GM21576 (cell line): ENCODE data around the gene WFIKKN1.

Source experiments
- ATAC-seq: cut with Tn5 transposase; IDR thresholded peaks from one replicate; pipeline ENCODE4 v1.9.1; 2021; ENCODE audit warnings: mild to moderate bottlenecking, moderate library complexity; ENCODE audit not compliant: unreplicated experiment

The WFIKKN1 gene

DNA sequence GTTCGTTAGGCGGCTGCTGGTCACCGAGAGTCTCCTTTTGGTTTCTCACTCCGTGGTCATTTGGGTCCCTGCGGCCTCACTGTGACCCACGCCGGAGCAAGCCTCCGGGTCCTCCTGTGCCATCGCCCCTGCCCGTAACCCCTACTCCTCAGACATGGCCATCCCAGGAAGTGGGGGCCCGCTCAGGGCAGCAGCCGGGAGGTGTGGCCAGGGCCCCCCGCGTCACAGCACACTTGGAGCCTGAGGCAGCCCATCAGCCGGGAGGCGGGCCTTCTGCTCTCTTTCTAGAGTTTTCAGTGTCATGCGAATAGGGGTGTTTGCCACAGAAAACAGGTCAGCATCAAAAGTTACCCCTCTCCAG, 7.9 kb upstream of the WFIKKN1 start:
- no peak for ATAC-seq

DNA sequence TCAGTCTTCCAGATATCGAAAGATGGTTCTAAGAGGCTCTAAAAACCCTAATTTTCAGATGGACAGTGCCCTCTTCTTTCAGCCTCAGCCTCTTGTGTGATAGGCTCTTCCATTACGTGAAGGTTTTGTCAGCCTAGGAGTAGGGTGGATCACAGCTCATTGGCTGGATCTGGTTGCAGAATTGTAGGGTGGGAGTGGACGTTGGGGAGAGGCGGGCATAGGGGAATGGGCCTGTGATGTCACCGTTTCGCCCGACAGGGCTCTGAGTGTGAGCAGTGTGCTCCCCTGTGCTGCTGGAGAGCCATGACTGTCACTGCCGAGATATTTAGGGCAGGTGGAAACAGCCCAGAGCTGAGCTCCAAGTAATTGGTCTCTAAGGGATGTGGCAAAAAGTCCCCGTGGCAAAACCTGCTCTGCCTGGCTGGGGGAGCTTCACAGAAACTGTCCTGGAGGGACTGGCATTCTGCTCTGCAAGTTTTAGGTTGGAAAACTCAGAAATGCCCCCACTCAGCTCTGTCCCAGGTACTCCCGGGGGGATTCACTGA, 6.2 kb upstream of the WFIKKN1 start:
- ATAC-seq = no peak

DNA sequence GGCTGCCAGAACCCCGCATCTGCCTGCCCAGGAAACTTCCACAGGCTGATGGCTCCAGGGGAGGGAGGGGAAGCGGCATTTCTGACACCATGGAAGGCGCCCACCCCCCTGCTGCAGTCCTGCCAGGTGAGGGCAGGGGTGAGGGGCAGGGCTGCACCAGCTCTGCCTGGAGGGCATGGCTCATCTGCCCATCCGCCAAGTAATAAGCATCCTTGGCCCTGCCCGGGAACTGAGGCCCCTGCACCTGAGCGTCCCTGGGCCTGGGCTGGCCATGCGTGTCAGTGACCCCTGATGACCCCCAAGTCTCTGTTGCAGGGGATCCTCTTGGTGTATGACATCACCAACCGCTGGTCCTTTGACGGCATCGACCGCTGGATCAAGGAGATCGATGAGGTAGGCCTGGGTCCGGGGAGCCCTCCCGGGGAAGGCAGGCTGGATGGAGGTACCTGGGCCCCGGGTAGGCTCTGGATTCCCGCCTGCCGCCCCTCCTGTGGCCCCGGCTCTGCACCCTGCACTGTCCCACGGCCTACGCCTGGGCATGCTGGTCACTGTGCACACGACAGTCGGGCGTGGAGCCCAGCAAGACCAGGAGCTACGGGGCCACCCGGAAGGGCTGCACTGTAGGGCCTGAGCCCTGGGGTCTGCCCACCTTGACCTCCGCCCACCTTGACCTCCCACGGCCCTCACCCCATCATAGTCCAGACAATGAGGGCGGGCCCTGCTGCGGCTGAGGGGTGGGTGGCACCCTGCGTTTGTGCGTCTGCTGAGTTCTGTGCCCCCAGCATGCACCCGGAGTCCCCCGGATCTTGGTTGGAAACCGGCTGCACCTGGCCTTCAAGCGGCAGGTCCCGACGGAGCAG, 5.4 kb upstream of the WFIKKN1 start:
- ATAC-seq = no peak

DNA sequence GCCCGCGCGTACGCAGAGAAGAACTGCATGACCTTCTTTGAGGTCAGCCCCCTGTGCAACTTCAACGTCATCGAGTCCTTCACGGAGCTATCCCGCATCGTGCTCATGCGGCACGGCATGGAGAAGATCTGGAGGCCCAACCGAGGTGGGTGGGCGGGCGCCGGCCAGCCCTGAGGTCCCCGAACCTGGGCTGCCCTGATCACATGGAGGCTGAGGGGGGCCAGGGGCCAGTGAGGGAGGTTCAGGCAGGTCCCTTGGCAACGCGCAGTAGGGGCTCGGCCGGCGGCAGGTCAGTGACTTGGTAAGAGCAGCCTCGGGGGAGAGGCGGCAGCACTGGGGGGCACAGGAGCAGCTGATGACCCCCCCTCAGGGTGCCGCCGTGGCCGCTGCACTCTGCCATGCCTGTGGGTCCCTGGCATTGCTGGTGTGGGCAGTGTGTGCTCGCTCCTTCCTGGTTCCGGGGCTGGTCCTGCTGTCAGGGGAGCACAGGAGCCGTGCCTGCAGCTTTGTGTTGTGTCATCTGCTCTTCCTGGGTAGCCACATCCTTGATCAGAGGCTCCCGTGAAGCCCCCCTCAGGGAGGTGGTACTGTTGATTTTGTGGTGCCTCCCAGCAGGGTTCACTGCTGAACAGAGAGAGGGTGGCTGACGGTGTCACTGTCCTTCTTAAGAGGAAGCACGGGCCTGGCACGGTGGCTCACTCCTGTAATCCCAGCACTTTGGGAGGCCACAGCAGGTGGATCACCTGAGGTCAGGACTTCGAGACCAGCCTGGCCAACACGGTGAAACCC, 4.6 kb upstream of the WFIKKN1 start:
- ATAC-seq = no peak

DNA sequence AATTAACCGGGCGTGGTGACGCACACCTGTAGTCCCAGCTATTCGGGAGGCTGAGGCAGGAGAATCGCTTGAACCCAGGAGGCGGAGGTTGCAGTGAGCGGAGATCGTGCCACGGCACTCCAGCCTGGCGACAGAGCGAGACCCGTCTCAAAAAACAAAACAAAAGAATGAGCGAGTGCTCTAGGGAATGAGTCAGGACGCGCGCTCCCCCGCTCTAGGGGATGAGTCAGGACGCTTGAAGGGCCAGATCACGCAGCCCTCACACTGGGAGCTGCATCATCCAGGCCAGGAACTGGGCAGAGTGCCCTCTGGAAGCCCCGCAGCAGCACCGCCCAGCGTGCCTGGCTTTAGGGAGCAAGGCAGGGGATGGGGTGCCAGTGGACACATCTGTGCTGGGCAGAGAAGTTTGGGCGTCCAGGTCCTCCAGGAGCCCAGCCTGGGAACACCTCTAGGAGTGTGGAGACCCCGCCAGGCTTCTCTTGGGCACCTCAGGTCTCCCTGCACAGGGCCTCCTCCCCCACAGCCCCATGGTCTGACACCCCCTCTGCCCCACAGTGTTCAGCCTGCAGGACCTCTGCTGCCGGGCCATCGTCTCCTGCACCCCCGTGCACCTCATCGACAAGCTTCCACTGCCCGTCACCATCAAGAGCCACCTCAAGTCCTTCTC, 3.9 kb upstream of the WFIKKN1 start:
- ATAC-seq = no peak

DNA sequence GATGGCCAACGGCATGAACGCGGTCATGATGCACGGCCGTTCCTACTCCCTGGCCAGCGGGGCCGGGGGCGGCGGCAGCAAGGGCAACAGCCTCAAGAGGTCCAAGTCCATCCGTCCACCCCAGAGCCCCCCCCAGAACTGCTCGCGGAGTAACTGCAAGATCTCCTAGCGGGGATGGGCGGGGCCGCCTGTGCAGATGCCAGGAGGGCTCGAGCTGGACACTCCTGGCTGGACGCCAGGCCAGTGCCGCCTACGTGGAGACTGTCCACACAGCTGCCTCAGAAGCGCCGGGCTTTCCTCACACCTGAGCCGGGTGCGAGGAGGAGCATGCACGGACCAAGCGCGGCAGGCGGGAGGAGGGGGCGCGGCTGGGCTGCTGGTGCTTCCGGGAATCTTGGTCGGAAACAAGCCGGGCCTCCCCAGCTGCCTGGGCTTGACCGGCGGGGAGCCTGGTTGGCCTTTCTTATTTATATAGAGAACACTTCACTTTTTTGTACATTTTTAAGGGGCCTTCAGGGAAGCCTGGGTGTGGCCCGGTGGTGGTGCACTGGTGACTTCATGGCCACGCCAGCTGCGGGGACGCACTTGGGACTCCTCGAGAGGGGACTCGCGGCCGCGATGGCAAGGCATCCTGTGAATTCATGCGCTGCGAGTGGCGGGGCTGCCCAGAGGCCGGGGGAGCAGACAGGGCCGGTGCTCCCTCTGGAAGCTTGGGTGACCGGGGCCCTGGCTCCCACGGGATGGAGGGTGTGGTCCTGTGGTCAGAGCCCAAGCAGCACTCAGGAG, 3.1 kb upstream of the WFIKKN1 start:
- no peak for ATAC-seq

DNA sequence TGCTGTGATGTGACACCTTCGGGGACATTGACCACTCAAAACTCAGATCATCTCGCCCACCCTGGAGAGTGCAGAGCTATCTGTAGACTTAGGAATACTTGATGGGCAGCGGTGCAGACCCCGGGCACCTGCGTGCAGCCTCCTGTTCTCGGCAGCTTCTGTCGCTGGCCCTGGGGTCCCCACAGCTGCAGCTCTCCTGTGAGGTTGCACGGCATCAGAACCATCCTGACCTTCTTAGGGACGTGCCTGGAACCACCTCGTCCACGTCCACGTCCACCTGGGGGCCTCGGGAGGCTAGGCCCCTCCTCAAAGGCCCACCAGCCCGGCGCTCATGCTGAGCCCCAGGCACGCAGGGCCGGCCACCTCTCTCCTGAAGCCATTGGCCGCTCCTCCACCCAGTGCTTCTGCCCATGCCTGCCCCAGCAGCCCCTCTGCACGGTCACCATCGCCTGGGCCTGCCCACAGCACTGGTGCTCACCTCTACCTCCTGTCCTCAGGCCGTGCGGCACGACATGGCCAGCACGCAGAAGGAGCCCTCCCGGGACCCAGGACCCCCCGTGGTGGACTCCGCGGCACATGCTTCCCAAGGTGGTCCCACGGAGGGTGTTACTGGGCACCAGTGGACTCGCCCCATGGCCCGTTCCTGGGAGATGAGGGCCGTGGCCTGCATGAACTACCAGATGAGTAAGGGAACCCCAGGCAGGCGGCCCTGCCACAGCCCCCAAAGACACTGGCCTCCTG, 2.3 kb upstream of the WFIKKN1 start:
- no peak for ATAC-seq

DNA sequence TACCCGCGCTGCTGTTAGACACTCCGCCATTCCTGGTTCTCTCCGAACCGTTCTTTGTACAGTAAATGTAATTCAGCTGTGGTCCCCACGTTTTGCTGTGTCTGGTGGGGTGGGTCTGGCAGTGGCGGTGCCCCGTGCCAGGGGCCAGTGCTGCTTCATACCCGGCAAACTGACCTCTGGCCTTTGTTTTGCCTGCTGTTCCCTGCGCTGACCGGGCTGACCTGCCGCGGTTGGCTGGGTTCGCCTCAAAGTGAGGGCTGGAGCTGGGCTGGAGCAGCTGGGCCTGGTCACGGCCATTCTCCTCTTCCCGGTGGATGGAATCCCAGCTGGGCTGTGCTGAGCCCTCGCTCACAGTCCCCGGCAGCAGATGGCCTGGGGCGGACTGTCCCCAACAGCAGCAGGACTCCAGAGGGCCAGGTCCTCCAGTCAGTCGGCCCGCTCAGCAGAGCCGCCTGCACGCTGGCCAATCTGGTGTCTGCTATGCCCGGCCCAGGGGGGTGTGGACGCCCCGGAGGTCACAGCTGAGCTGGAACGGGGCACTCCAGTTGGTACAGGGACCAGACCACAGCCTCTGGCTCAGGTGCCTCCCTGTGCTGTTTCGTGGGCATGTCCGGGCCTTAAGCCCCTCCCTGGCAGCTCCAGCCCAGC, 1.5 kb upstream of the WFIKKN1 start:
- no peak for ATAC-seq

DNA sequence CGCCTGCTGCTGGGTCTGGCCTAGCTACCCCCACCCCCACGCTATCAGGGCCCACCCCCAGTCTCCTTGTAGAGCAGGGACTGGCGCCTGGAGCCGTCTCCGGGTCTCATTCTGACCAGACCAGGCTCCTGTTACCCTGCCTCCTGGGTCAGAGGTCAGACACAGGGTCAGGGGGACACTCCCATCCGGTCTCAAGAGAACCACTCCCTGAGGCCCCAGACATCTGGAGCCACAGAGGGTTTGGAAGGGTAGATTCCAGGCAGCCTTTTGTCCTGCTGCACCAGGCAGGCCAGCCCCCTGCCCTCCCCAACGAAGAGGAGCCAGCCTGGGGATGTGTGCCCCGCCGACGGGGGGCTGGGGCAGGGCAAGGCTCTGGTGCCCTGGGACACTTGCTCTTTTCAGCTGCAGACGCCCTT, 944 bp upstream of the WFIKKN1 start:
- ATAC-seq = no peak

DNA sequence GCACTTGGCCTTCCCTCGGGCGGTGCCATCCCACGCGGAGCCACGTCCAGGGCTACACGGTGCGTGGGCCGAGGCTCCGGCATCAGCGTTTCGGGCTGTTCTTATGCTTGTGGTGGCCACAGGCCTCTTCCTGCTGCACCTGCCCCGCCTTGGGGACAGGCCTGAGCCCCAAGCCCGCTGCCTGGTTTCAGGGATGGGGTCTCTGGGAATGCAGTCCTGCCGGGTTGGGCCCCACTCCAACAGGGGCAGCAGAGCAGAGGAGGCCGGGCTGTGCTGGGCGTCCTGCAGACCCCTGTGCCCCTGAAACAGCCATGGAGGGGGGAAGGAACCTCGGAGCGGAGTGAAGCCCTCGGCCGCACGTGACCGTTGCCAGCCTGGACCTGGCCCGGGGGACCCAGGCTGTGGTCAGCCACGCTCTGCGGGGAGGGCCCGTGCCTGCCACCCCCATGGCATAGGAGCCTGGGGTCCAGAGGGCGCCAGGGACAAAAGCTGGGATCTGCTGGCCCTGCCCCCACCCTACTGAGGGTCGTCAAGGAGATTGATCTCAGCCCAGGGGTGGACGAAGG, 453 bp upstream of the WFIKKN1 start:
- no peak for ATAC-seq

DNA sequence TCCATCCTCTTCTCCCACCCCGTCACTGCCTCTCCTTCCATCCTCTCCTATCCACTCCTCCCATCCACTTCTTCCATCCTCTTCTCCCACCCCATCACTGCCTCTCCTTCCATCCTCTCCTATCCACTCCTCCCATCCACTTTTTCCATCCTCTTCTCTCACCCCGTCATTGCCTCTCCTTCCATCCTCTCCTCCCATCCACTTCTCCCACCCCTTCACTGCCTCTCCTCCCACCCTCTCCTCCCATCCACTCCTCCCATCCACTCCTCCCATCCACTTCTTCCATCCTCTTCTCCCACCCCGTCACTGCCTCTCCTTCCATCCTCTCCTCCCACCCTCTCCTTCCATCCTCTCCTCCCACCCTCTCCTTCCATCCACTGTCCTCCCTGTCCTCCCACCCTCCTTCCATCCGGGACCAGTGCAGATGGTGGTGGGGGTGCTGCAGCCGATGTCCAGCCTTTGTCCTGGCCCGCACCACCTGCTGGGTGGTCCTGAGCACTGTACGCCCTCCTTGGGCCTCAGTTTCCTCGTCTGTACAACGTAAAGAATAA, 1.1 kb downstream of the WFIKKN1 start:
- no peak for ATAC-seq

DNA sequence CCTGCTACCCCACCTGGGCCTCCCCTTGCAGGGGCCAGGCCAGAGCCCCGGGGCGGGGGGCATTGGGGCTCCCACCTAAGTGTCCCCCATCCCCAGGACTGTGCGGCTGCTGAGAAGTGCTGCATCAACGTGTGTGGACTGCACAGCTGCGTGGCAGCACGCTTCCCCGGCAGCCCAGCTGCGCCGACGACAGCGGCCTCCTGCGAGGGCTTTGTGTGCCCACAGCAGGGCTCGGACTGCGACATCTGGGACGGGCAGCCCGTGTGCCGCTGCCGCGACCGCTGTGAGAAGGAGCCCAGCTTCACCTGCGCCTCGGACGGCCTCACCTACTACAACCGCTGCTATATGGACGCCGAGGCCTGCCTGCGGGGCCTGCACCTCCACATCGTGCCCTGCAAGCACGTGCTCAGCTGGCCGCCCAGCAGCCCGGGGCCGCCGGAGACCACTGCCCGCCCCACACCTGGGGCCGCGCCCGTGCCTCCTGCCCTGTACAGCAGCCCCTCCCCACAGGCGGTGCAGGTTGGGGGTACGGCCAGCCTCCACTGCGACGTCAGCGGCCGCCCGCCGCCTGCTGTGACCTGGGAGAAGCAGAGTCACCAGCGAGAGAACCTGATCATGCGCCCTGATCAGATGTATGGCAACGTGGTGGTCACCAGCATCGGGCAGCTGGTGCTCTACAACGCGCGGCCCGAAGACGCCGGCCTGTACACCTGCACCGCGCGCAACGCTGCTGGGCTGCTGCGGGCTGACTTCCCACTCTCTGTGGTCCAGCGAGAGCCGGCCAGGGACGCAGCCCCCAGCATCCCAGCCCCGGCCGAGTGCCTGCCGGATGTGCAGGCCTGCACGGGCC, 1.9 kb downstream of the WFIKKN1 start:
- no peak for ATAC-seq

DNA sequence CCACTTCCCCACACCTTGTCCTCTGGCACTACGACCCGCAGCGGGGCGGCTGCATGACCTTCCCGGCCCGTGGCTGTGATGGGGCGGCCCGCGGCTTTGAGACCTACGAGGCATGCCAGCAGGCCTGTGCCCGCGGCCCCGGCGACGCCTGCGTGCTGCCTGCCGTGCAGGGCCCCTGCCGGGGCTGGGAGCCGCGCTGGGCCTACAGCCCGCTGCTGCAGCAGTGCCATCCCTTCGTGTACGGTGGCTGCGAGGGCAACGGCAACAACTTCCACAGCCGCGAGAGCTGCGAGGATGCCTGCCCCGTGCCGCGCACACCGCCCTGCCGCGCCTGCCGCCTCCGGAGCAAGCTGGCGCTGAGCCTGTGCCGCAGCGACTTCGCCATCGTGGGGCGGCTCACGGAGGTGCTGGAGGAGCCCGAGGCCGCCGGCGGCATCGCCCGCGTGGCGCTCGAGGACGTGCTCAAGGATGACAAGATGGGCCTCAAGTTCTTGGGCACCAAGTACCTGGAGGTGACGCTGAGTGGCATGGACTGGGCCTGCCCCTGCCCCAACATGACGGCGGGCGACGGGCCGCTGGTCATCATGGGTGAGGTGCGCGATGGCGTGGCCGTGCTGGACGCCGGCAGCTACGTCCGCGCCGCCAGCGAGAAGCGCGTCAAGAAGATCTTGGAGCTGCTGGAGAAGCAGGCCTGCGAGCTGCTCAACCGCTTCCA, 2.7 kb downstream of the WFIKKN1 start:
- no peak for ATAC-seq

DNA sequence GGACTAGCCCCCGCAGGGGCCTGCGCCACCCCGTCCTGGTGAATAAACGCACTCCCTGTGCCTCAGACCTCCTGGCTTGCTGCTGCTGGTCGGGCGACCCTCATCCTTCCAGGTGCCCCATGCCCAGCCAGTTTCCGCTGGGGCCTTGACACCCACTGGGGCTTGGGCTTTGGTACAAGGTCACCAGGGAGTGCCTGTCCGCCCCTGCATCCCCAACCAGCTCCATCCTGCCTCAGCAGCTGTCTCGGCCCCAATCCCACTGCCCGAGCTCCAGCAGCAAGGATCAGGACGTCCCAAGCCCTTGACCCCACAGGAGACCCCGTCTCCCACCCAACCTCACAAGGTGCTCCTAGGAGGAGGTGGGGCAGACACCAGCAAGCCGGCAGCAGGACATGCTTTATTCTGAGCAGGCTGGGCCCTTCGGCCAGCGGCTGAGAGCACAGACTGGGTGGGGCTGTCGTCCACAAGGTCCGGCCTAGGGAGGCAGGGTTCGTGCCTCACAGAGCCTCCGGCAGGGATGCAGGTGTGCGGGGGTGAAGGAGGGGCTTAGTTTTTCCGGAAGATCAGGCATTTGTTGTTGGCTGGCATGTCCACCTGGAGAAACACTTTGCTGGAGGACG, 3.4 kb downstream of the WFIKKN1 start:
- no peak for ATAC-seq

DNA sequence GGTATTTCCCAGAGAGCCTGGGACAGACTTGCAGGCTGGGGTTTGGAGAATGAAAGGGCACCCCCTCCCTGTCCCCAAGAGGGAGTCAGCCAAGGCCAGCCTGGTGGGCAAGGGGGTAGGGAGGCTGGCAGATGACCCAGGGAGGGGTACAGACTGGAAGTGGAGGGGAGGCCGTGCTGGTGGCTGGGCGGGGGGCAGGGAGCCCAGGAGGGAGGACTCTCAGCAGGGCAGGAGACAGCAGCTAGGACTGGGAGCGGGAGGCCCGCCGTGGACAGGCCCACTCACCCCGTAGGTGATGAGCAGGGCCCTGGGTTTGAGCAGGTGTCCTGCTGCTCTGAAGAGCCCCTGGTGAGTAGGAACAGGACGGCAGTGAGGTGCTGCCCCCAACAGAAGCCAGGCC, 4.2 kb downstream of the WFIKKN1 start:
- no peak for ATAC-seq

DNA sequence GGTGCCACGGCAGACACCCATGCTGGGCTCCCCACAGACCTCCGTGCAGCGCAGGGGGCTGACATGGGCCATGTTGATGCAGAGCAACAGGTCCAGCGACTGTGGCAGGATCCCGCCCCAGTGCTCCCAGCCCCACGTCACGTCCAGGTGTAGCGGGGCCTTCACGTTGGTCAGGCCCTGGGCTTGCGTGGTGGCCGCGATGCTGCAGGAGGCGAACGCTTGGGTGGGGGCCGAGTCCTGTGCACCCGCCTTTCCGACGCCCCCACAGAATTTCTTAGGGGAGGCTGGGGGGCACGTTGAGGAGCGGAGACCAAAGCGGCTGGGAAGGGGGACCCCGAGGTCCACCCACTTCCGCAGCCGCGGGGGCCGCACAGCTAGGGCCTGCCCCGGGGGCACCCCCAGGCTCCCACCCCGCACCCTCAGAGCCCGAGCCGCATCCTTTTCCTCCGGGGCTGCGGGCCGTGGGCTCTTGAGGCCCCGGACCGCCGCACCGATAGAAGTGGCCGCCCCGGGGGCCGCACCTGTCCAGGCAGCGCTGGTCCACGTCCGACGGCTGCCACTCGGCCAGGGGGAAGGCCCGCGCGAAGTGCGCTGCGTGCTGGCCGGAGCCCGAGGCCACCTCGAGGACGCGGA, 4.9 kb downstream of the WFIKKN1 start:
- ATAC-seq = peak; percentile 11
